ENCODE results near the gene CD177.
"Not testable (repeated sequence)": the region's sequence is repeated elsewhere in the genome, so short reads cannot be mapped to it uniquely, and the experiment has no call there.

DNA sequence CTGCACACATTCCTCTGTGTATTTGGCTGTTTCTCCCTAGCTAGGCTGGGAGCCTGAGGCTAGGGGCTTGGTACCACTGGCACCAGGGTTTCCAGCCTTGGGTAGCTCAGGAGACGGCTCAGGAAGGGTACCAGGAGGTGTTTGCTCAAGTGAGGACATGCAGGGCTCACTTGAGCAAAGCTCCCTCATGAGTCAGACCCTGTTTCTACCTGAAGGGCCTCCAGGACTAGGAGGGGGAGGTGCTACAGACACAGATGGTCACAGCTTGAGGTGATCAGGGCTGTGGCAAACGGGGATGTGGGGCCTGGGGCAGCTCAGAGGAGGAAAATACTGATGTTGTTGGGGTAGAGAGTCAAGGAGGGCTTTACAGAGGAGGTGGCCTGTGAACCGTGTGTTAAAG, 3.3 kb downstream of the CD177 start:
- not testable (repeated sequence) for TF ChIP-seq EP300, POLR2A (IDR thresholded peaks at IDR 0.05)
- TF ChIP-seq, protein P1, sequence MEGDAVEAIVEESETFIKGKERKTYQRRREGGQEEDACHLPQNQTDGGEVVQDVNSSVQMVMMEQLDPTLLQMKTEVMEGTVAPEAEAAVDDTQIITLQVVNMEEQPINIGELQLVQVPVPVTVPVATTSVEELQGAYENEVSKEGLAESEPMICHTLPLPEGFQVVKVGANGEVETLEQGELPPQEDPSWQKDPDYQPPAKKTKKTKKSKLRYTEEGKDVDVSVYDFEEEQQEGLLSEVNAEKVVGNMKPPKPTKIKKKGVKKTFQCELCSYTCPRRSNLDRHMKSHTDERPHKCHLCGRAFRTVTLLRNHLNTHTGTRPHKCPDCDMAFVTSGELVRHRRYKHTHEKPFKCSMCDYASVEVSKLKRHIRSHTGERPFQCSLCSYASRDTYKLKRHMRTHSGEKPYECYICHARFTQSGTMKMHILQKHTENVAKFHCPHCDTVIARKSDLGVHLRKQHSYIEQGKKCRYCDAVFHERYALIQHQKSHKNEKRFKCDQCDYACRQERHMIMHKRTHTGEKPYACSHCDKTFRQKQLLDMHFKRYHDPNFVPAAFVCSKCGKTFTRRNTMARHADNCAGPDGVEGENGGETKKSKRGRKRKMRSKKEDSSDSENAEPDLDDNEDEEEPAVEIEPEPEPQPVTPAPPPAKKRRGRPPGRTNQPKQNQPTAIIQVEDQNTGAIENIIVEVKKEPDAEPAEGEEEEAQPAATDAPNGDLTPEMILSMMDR (IDR thresholded peaks at IDR 0.05), result not testable (repeated sequence)
